ENCODE data around the gene FSHR.

GRCh38 chr2:49194701-49195100 is 40.4 kb upstream of the FSHR start:
- TF ChIP-seq CTCF (IDR thresholded peaks at IDR 0.05; ENCODE audit: low read length) (no peak), EZH2 (optimal IDR thresholded peaks at IDR 0.05; ENCODE audit: low read depth, low read length) (no peak)

Measured in MM.1S (cell line).